ENCODE measurements around the gene RNASE12.
"Not testable (repeated sequence)": the region's sequence is repeated elsewhere in the genome, so short reads cannot be mapped to it uniquely, and the experiment has no call there.

GRCh38 chr14:20569865-20570264 lies 21.3 kb downstream of the RNASE12 start:
- TF ChIP-seq, protein P1, sequence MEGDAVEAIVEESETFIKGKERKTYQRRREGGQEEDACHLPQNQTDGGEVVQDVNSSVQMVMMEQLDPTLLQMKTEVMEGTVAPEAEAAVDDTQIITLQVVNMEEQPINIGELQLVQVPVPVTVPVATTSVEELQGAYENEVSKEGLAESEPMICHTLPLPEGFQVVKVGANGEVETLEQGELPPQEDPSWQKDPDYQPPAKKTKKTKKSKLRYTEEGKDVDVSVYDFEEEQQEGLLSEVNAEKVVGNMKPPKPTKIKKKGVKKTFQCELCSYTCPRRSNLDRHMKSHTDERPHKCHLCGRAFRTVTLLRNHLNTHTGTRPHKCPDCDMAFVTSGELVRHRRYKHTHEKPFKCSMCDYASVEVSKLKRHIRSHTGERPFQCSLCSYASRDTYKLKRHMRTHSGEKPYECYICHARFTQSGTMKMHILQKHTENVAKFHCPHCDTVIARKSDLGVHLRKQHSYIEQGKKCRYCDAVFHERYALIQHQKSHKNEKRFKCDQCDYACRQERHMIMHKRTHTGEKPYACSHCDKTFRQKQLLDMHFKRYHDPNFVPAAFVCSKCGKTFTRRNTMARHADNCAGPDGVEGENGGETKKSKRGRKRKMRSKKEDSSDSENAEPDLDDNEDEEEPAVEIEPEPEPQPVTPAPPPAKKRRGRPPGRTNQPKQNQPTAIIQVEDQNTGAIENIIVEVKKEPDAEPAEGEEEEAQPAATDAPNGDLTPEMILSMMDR (IDR thresholded peaks at IDR 0.05) = not testable (repeated sequence)
- TF ChIP-seq POLR2AphosphoS5 (IDR thresholded peaks at IDR 0.05) = not testable (repeated sequence)

Measured in sigmoid colon (tissue), 4 donors.